ENCODE measurements around the gene PRICKLE2. TPM values are rescaled to one million over a fixed set of nuclear protein-coding genes. Genes with fewer than 3 reads are reported as not detected.

The PRICKLE2 gene
- total RNA-seq, 1 experiment from 2014 or later: 0.26 TPM

DNA sequence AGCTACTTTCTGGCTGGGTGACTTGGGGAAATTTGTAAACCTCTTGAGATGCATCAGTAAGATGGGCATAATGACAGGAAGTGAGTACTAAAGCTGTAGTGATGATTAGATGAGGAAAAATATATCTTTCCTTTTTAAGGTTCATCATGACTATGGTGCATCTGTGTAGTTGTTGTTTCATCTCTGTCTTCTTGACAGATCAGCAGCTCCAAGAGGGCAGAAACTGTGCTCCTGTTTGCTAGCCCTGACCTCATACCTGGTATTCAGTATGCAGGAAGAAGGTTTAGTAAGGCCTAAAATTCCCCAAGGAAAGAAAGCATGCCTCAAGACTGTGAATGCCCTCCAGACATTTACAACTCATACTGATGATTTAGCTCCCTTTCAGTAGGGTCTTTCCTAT is 119.5 kb downstream of the PRICKLE2 start:
- no peaks in the 10 kb centered on the region; the same call in 1 of the 2 replicates for H3K36me3 ChIP-seq (ENCODE audit: control insufficient read depth, insufficient read depth, low read length)
- H3K27ac ChIP-seq (ENCODE audit: low read length): no peak overlapping the region
- H3K4me1 ChIP-seq (ENCODE audit: control insufficient read depth, insufficient read depth, low read length): no peaks in the 10 kb centered on the region
- in situ Hi-C loops (cut with HindIII; ENCODE audit: low pct_unique_long_range_greater_than_20kb, low sequenced_read_pairs): no loop called here
- no TSS peak for BruUV-seq (replicated peaks)
- no peaks in the 10 kb centered on the region for H3K27me3 ChIP-seq (ENCODE audit: control insufficient read depth, insufficient read depth, low read length)
- TF ChIP-seq, protein P1, sequence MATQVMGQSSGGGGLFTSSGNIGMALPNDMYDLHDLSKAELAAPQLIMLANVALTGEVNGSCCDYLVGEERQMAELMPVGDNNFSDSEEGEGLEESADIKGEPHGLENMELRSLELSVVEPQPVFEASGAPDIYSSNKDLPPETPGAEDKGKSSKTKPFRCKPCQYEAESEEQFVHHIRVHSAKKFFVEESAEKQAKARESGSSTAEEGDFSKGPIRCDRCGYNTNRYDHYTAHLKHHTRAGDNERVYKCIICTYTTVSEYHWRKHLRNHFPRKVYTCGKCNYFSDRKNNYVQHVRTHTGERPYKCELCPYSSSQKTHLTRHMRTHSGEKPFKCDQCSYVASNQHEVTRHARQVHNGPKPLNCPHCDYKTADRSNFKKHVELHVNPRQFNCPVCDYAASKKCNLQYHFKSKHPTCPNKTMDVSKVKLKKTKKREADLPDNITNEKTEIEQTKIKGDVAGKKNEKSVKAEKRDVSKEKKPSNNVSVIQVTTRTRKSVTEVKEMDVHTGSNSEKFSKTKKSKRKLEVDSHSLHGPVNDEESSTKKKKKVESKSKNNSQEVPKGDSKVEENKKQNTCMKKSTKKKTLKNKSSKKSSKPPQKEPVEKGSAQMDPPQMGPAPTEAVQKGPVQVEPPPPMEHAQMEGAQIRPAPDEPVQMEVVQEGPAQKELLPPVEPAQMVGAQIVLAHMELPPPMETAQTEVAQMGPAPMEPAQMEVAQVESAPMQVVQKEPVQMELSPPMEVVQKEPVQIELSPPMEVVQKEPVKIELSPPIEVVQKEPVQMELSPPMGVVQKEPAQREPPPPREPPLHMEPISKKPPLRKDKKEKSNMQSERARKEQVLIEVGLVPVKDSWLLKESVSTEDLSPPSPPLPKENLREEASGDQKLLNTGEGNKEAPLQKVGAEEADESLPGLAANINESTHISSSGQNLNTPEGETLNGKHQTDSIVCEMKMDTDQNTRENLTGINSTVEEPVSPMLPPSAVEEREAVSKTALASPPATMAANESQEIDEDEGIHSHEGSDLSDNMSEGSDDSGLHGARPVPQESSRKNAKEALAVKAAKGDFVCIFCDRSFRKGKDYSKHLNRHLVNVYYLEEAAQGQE (IDR thresholded peaks at IDR 0.05; ENCODE audit: insufficient read depth in 1 of 2, low read depth in 2 of 2, low read length in 1 of 2): no peak
- TF ChIP-seq TCF7L2 (IDR thresholded peaks at IDR 0.05; ENCODE audit: low read depth, low read length): no peak
- TF ChIP-seq POLR2AphosphoS5 (IDR thresholded peaks at IDR 0.05; ENCODE audit: low read depth, low read length): no peak
- no peak for TF ChIP-seq SIN3A (IDR thresholded peaks at IDR 0.05; ENCODE audit: borderline replicate concordance, insufficient read depth, low read depth, low read length)
- TF ChIP-seq, protein P2, sequence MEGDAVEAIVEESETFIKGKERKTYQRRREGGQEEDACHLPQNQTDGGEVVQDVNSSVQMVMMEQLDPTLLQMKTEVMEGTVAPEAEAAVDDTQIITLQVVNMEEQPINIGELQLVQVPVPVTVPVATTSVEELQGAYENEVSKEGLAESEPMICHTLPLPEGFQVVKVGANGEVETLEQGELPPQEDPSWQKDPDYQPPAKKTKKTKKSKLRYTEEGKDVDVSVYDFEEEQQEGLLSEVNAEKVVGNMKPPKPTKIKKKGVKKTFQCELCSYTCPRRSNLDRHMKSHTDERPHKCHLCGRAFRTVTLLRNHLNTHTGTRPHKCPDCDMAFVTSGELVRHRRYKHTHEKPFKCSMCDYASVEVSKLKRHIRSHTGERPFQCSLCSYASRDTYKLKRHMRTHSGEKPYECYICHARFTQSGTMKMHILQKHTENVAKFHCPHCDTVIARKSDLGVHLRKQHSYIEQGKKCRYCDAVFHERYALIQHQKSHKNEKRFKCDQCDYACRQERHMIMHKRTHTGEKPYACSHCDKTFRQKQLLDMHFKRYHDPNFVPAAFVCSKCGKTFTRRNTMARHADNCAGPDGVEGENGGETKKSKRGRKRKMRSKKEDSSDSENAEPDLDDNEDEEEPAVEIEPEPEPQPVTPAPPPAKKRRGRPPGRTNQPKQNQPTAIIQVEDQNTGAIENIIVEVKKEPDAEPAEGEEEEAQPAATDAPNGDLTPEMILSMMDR (IDR thresholded peaks at IDR 0.05): no peak
- intact Hi-C loops (cut with micrococcal nuclease; ENCODE audit: unreplicated experiment): no loop called here
- no peaks in the 10 kb centered on the region for H3K9me3 ChIP-seq (ENCODE audit: control insufficient read depth, insufficient read depth, low read depth, low read length)
- ChIA-PET CTCF (no interaction called here), POLR2A (no interaction called here)
- no peak overlapping the region for H3K4me3 ChIP-seq (ENCODE audit: low read depth in 2 of 2, low read length in 2 of 2)
- no peak for ATAC-seq
- DNase-seq (ENCODE audit: low read depth, low spot score): no peak

DNA sequence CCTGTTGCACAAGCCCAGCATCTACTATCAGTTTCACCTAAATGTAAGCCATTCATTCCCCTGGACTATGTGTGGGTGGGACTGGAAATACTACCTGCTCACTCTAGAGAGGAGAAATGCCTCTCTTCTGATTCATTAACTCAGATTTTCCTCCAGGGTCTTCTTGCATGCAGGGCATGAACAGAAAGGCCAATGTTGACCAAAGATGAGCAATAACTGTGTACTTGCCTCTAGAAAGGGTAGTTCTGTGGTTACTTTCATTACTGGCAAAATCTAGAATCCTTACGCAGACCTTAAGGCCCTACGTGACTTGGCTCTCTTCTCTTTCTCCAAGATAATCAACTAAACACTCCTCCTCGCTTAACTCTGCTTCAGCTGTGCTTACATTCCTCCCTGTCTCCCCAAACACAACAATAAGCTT is 120.6 kb downstream of the PRICKLE2 start:
- H3K4me1 ChIP-seq (ENCODE audit: control insufficient read depth, insufficient read depth, low read length): no peaks in the 10 kb centered on the region
- ChIA-PET CTCF (no interaction called here), POLR2A (no interaction called here)
- DNase-seq (ENCODE audit: low read depth, low spot score) (no peak), ATAC-seq (no peak)
- in situ Hi-C loops (cut with HindIII; ENCODE audit: low pct_unique_long_range_greater_than_20kb, low sequenced_read_pairs) (no loop called here), intact Hi-C loops (cut with micrococcal nuclease; ENCODE audit: unreplicated experiment) (no loop called here)
- H3K27me3 ChIP-seq (ENCODE audit: control insufficient read depth, insufficient read depth, low read length): no peaks in the 10 kb centered on the region
- no peak overlapping the region for H3K4me3 ChIP-seq (ENCODE audit: low read depth in 2 of 2, low read length in 2 of 2)
- H3K27ac ChIP-seq (ENCODE audit: low read length): no peak overlapping the region
- no peaks in the 10 kb centered on the region; the same call in 1 of the 2 replicates for H3K36me3 ChIP-seq (ENCODE audit: control insufficient read depth, insufficient read depth, low read length)
- no peaks in the 10 kb centered on the region for H3K9me3 ChIP-seq (ENCODE audit: control insufficient read depth, insufficient read depth, low read depth, low read length)
- no TSS peak for BruUV-seq (replicated peaks)
- TF ChIP-seq, protein P2 (IDR thresholded peaks at IDR 0.05): no peak
- TF ChIP-seq TCF7L2 (IDR thresholded peaks at IDR 0.05; ENCODE audit: low read depth, low read length): no peak
- no peak for TF ChIP-seq POLR2AphosphoS5 (IDR thresholded peaks at IDR 0.05; ENCODE audit: low read depth, low read length)
- TF ChIP-seq SIN3A (IDR thresholded peaks at IDR 0.05; ENCODE audit: borderline replicate concordance, insufficient read depth, low read depth, low read length): no peak
- TF ChIP-seq, protein P1 (IDR thresholded peaks at IDR 0.05; ENCODE audit: insufficient read depth in 1 of 2, low read depth in 2 of 2, low read length in 1 of 2): no peak
